OCI-LY7 (cell line): ENCODE measurements around the gene PRCC. TPM values are rescaled to one million over a fixed set of nuclear protein-coding genes. Genes with fewer than 3 reads are reported as not detected.

Source experiments
- BruUV-seq: library from RNA; stranded (reverse); fragments of 400-500 nt; replicated peaks from 2 replicates; lab custom pipeline; 2021; lab: Mats Ljungman, UMichigan
- CTCF ChIA-PET: fragments of 300-600 bp; sonication (Branson Sonifier 250); formaldehyde crosslinking; loops from one replicate; lab custom pipeline; 2022; ENCODE audit warnings: antibody characterized with exemption; ENCODE audit not compliant: unreplicated experiment; lab: Charles Lee
- POLR2A ChIA-PET: fragments of 300-600 bp; sonication (Branson Sonifier 250); formaldehyde crosslinking; loops from one replicate; lab custom pipeline; 2022; ENCODE audit warnings: antibody characterized with exemption; lab: Charles Lee
- DNase-seq: peaks from one replicate; pipeline ENCODE4 v3.0.0-alpha.2; 2015; ENCODE audit warnings: low spot score
- H2AFZ ChIP-seq: fragments of 200-600 bp; sonication (generic), shearing (Covaris generic); 2 replicates; pipeline ENCODE4 v1.6.1; 2014; ENCODE audit warnings: mild to moderate bottlenecking, antibody characterized with exemption, low read length, moderate library complexity
- H3K27ac ChIP-seq: fragments of 200-600 bp; sonication (generic); 2 replicates; pipeline ENCODE4 v1.5.1; 2014; ENCODE audit warnings: mixed run types, low read depth, mild to moderate bottlenecking, moderate library complexity, low read length, inconsistent platforms; ENCODE audit not compliant: poor library complexity, severe bottlenecking
- H3K36me3 ChIP-seq: fragments of 200-600 bp; sonication (generic); 2 replicates; pipeline ENCODE4 v1.6.1; 2014; ENCODE audit warnings: mild to moderate bottlenecking, antibody characterized with exemption, low read length, moderate library complexity, mixed read lengths; ENCODE audit not compliant: insufficient read depth
- H3K4me1 ChIP-seq: fragments of 200-600 bp; sonication (generic); 2 replicates; pipeline ENCODE4 v1.5.1; 2014; ENCODE audit warnings: mild to moderate bottlenecking, low read length; ENCODE audit not compliant: insufficient read depth, poor library complexity, severe bottlenecking
- H3K4me2 ChIP-seq: fragments of 200-600 bp; sonication (generic); 2 replicates; pipeline ENCODE4 v1.6.1; 2014; ENCODE audit warnings: mild to moderate bottlenecking, low read length
- H3K4me3 ChIP-seq: fragments of 200-600 bp; sonication (generic); 2 replicates; pipeline ENCODE4 v1.5.1; 2014; ENCODE audit warnings: mild to moderate bottlenecking, low read depth, low read length; ENCODE audit not compliant: poor library complexity, severe bottlenecking
- H3K79me2 ChIP-seq: fragments of 200-600 bp; sonication (generic); 2 replicates; pipeline ENCODE4 v1.6.1; 2016; ENCODE audit warnings: low read depth, mild to moderate bottlenecking, low read length, moderate library complexity, mixed read lengths; ENCODE audit not compliant: insufficient read depth
- H3K9me2 ChIP-seq: fragments of 200-600 bp; sonication (generic); 2 replicates; pipeline ENCODE4 v1.6.1; 2016; ENCODE audit warnings: mild to moderate bottlenecking, low read length, mixed read lengths; ENCODE audit not compliant: insufficient read depth
- H3K9me3 ChIP-seq: fragments of 200-600 bp; sonication (generic); 2 replicates; pipeline ENCODE4 v1.6.1; 2014; ENCODE audit warnings: mild to moderate bottlenecking, mixed run types, low read length, mixed read lengths
- H4K20me1 ChIP-seq: fragments of 200-600 bp; sonication (generic); 2 replicates; pipeline ENCODE4 v1.6.1; 2014; ENCODE audit warnings: mild to moderate bottlenecking, antibody characterized with exemption, low read length, moderate library complexity, mixed read lengths; ENCODE audit not compliant: insufficient read depth
- EZH2phosphoT487 ChIP-seq: fragments of 200-600 bp; sonication (generic); IDR thresholded peaks from 2 replicates; pipeline ENCODE4 v1.6.1; 2018; ENCODE audit warnings: low read depth, borderline replicate concordance, mild to moderate bottlenecking, mixed run types, antibody characterized with exemption, low read length, moderate library complexity, mixed read lengths
- intact Hi-C: fragments of 100-400 bp; cut with micrococcal nuclease; formaldehyde crosslinking; loops from one replicate; pipeline ENCODE4 v1.10.0; 2022; ENCODE audit not compliant: unreplicated experiment
- total RNA-seq, 2 experiments: library from RNA; depleted of rRNA in 1 of 2; stranded (reverse); fragments of >200 nt in 1 of 2; shearing (Covaris generic) in 1 of 2; gene quantifications; 2 replicates each; pipeline ENCODE4 v1.2.3, GENCODE V29; 2014 to 2022
- TF ChIP-seq, protein P1 (sequence below): fragments of 200-600 bp; sonication (generic); conservative IDR thresholded peaks from 2 replicates; pipeline ENCODE4 v1.5.1; 2014; ENCODE audit warnings: mild to moderate bottlenecking, antibody characterized with exemption, low read length, moderate library complexity, mixed read lengths

The PRCC gene
- total RNA-seq, 2 experiments from 2014 or later, result 54.0 to 82.9 TPM

DNA sequence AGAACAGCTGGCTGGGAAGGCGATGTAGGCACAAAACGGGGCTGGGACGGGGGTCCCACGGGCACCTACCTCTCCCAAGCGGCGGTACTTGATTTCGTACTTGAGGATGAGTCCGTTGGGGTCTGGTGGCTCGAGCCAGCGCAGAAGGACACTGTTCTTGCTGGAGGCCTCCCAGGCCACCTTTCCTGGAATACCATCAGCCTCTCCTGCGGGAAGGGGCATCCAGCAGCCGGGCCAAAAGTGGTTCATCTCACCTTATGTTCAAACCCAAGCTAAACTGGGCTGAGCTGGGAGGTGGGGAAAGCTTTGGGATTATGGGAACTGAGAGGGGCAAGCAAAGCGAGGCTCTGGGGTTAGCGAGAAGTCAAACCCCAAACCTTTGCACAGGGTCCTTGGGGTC is 77.3 kb downstream of the PRCC start:
- Histone ChIP-seq H3K27ac (no peak overlapping the region), H3K9me2 (no peaks in the 10 kb centered on the region), H3K4me2 (no peak overlapping the region), H3K4me3 (no peak overlapping the region), H3K36me3 (no peaks in the 10 kb centered on the region), H3K79me2 (no peaks in the 10 kb centered on the region), H4K20me1 (no peaks in the 10 kb centered on the region; the same call in 1 of the 2 replicates), H3K9me3 (no peaks in the 10 kb centered on the region), H3K4me1 (no peaks in the 10 kb centered on the region), H2AFZ (no peak overlapping the region)
- intact Hi-C loops, result no loop called here
- TF ChIP-seq, protein P1, sequence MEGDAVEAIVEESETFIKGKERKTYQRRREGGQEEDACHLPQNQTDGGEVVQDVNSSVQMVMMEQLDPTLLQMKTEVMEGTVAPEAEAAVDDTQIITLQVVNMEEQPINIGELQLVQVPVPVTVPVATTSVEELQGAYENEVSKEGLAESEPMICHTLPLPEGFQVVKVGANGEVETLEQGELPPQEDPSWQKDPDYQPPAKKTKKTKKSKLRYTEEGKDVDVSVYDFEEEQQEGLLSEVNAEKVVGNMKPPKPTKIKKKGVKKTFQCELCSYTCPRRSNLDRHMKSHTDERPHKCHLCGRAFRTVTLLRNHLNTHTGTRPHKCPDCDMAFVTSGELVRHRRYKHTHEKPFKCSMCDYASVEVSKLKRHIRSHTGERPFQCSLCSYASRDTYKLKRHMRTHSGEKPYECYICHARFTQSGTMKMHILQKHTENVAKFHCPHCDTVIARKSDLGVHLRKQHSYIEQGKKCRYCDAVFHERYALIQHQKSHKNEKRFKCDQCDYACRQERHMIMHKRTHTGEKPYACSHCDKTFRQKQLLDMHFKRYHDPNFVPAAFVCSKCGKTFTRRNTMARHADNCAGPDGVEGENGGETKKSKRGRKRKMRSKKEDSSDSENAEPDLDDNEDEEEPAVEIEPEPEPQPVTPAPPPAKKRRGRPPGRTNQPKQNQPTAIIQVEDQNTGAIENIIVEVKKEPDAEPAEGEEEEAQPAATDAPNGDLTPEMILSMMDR, result no peak
- POLR2A ChIA-PET, result no interaction called here
- no TSS peak for BruUV-seq
- CTCF ChIA-PET, result no interaction called here
- no peak for DNase-seq

DNA sequence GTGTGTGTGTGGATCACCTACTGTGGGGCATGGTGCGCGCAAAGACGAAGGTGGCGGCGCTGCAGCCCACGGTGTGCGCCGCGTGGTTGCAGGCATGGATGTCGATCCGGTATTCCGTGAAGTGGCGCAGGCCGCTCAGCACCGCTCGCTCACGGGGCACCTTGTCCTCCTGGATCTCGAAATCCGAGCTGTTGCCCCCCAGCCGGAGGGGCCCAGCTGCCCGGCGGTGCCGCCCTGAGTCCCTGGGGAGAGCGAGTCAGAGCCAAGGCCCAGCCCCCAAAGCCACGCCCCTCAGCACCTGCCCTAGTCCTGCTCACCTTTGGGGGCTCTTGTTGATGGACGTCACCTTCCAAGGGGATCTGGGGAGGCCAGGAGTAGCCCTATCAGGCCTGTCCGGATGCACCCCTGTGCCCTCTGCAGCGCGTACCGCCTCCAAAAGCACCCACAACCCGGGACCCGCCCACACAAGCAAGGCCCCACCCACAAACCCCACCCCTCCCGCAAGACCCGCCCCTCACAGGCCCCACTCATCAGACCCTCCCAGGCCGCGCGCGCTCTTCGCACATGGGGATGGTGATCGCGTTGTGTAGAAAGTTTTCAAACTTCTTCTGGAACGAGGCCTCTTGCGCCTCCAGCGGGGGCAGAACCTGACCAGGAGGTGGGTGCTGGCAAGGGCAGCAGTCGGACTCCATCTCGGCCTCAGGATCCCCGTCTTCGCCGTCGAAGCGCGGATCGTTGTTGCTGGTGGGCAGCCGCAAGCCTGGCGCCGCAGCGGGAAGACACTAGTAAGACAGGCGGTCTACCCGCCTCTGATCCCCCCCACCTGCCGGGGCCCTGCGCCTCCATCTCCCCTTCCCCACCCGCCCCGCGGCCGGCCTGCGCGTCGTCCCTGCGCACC is 78.0 kb downstream of the PRCC start:
- ChIA-PET POLR2A (no interaction called here), CTCF (no interaction called here)
- Histone ChIP-seq H3K36me3 (no peaks in the 10 kb centered on the region), H3K4me1 (no peaks in the 10 kb centered on the region), H2AFZ (no peak overlapping the region), H3K4me2 (no peak overlapping the region), H3K4me3 (no peak overlapping the region), H3K9me2 (no peaks in the 10 kb centered on the region), H3K9me3 (no peaks in the 10 kb centered on the region), H4K20me1 (no peaks in the 10 kb centered on the region), H3K27ac (no peak overlapping the region), H3K79me2 (no peaks in the 10 kb centered on the region)
- TF ChIP-seq, protein P1, result no peak
- no peak for TF ChIP-seq EZH2phosphoT487
- no TSS peak for BruUV-seq
- DNase-seq, result no peak
- intact Hi-C loops, result no loop called here

DNA sequence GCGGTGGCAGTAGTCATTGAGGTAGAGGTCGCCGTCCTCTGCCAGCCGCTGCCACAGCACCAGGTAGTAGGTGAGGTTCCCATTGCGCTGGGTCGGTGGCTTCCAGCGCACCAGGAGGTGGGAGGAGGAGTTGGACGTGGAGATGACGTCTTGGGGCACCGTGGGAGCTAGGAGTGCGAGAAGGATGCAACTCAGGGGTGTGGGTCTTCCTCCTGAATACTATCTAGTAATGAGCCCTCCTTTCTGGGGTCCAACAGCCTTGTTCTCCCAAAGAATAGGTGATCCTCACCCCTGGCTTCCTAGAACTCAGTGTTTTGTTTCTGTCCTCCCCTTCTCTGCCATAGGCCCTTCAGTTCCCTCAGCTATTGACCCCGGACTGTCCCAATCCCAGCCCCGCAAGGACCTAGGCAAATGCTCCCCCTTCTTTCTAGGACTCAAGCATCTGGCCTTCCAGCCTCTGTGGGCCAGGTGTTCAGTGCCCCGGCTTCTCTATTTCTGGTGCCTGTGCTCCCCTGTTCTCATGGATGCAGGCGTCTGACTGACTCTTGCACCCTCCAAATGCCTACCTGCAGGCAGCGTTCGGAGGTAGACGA is 78.7 kb downstream of the PRCC start:
- Histone ChIP-seq H3K9me3 (no peaks in the 10 kb centered on the region), H3K79me2 (no peaks in the 10 kb centered on the region), H3K4me1 (no peaks in the 10 kb centered on the region), H3K4me3 (no peak overlapping the region), H3K27ac (no peak overlapping the region), H4K20me1 (no peaks in the 10 kb centered on the region), H3K36me3 (no peaks in the 10 kb centered on the region), H2AFZ (no peak overlapping the region), H3K9me2 (no peaks in the 10 kb centered on the region), H3K4me2 (no peak overlapping the region)
- no peak for TF ChIP-seq EZH2phosphoT487
- TF ChIP-seq, protein P1, result no peak
- ChIA-PET CTCF (no interaction called here), POLR2A (no interaction called here)
- no TSS peak for BruUV-seq
- DNase-seq, result no peak
- intact Hi-C loops, result no loop called here
